PC-9 (cell line): ENCODE data around the gene STEAP3.

ENCODE experiments used
- EZH2 ChIP-seq: fragments of 200-600 bp; sonication (generic); IDR thresholded peaks from 2 replicates; pipeline ENCODE4 v1.8.0; 2017; ENCODE audit warnings: antibody characterized with exemption, low read depth
- TF ChIP-seq, protein P1 (sequence below): fragments of 200-600 bp; sonication (generic); conservative IDR thresholded peaks from 2 replicates; pipeline ENCODE4 v1.6.1; 2017; ENCODE audit warnings: mixed run types, antibody characterized with exemption, mild to moderate bottlenecking, moderate library complexity

DNA sequence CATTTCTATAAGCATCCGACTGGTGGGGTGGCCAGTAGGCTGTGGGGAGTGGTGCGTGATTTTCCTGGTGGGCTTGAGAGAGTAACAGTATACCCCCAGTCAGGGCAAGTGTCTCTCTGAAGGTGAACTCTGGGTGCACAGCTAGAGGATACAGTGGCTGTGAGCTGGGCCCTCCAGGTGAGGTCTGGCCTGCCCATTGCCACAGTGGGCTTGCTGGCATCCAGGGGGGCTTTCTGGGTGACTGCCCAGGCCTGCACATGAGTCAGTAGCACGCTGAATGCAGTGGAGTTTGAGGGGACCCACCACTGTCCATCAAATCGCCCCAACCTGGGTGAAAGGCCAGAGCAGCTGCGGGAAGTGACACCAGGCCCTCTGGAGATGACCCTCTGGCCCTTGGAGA lies 4.5 kb downstream of the STEAP3 start:
- TF ChIP-seq, protein P1, sequence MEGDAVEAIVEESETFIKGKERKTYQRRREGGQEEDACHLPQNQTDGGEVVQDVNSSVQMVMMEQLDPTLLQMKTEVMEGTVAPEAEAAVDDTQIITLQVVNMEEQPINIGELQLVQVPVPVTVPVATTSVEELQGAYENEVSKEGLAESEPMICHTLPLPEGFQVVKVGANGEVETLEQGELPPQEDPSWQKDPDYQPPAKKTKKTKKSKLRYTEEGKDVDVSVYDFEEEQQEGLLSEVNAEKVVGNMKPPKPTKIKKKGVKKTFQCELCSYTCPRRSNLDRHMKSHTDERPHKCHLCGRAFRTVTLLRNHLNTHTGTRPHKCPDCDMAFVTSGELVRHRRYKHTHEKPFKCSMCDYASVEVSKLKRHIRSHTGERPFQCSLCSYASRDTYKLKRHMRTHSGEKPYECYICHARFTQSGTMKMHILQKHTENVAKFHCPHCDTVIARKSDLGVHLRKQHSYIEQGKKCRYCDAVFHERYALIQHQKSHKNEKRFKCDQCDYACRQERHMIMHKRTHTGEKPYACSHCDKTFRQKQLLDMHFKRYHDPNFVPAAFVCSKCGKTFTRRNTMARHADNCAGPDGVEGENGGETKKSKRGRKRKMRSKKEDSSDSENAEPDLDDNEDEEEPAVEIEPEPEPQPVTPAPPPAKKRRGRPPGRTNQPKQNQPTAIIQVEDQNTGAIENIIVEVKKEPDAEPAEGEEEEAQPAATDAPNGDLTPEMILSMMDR: no peak
- TF ChIP-seq EZH2: no peak
